GM21619 (cell line): ENCODE data around the gene CCL4L2.
"Not testable (repeated sequence)": the region's sequence is repeated elsewhere in the genome, so short reads cannot be mapped to it uniquely, and the experiment has no call there.

ENCODE experiments used
- ATAC-seq: cut with Tn5 transposase; IDR thresholded peaks from one replicate; pipeline ENCODE4 v1.9.1; 2021; ENCODE audit not compliant: unreplicated experiment

Gene CCL4L2

DNA sequence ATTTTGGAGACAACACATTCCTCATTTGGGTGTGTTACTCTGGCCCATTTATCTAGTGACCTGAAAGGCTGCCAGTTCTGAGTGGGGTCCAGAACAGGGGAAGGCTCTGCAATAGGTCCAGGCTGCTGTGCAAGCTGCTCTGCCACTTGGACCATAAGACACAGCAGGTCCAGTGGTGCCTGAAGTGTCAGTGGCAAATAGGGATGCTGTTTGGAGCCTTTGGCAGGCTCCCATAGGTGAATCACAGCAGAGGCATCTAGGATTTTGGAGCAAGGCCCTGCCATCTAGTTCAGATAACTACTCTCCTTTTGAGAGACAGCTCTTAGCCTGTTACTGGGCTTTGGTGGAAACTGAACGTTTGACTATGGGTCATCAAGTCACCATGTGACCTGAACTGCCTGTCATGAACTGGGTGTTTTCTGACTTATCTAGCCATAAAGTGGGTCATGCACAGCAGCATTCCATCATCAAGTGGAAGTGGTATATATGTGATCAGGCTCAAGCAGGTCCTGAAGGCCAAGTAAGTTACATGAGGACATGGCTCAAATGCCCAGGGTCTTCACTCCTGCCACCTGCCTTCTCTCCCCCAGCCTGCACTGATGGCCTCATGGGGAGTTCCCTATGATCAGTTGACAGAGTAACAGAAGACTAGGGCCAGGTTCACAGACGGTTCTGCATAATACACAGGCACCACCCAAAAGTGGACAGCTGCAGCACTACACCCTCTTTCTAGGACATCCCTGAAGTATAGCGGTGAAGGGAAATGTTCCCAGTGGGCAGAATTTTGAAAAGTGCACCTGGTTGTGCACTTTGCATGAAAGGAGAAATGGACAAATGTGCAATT lies 10.1 kb downstream of the CCL4L2 start:
- not testable (repeated sequence) for ATAC-seq

DNA sequence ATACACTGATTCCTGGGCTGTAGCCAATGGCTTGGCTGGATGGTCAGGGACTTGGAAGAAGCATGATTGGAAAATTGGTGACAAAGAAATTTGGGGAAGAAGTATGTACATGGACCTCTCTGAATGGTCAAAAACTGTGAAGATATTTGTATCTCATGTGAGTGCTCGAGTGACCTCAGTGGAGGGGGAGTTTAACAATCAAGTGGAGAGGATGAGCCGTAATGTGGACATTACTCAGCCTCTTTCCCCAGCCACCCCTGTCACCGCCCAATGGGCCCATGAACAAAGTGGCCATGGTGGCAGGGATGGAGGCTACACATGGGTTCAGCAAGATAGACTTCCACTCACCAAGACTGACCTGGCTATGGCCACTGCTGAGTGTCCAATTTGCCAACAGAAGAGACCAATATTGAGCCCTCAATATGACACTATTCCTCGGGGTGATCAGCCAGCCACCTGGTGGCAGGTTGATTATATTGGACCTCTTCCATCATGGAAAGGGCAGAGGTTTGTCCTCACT lies 10.8 kb downstream of the CCL4L2 start:
- ATAC-seq: not testable (repeated sequence)

DNA sequence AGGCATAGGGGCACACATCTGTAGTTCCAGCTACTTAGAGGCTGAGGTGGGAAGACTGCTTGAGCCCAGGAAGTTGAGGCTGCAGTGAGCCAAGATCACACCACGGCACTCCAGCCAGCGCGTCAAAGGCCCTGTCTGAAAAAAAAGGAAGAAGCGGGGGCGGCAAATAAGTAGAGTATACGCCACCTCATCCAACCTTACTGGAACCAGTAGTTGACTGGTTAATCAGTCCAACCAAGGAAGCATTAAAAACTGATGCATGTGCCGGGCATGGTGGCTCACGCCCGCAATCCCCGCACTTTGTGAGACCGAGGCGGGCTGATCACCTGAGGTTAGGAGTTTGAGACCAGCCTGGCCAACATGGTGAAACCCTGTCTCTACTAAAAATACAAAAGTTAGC lies 12.1 kb downstream of the CCL4L2 start:
- ATAC-seq: not testable (repeated sequence)

DNA sequence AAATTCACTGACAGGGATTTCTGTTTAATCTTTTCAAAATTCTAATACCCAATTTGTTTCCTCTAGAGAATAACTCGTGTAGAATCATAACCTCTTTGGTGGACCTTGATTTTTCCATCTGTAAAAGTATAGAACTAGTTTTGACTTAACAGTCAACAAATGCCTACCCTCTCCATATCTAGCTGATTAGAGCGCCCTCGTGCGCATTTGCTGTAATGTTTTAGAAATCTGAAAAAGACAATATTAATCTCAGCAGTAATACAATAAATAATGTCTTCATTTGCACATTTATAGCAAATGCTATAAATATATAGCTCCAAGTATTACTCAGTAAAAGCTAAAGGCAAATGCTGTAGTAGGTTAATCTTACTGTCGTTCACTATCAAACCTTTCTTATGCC lies 18.8 kb downstream of the CCL4L2 start:
- not testable (repeated sequence) for ATAC-seq

DNA sequence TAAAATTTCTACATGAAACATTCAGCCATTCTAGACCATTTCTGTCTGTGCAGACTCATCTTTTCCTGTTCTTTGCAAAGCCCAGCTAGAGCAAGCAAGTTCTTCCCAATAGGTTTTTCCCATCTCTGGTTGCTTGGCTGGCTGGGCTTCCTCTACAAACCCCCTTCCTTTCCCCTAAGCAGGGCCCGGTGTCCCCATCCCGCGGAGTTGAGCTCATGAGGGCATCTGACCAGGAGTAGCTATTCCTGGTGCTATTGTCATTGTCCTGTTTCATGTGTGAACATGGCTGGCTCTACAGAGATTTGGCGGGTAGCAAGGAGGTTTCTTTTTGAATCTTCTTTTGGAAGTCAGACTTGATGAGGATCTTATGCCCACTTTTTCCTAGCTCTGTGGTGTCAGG lies 31.2 kb downstream of the CCL4L2 start:
- not testable (repeated sequence) for ATAC-seq
